Suprapubic skin (tissue), 3 donors: ENCODE measurements around the gene RFFL.

Experiments
- CTCF ChIP-seq, 2 donors: fragments of 200-600 bp in 1 of 2; fragments of 450-650 bp in 1 of 2; sonication (generic) in 1 of 2; IDR thresholded peaks; one replicate each; pipeline ENCODE4 v1.5.1; 2016 to 2019; ENCODE audit warnings: antibody characterized with exemption in 2 of 2, mild to moderate bottlenecking in 1 of 2, moderate library complexity in 1 of 2
- POLR2A ChIP-seq, 2 donors: fragments of 450-650 bp; IDR thresholded peaks; one replicate each; pipeline ENCODE4 v1.6.1; 2017; ENCODE audit warnings: antibody characterized with exemption in 2 of 2, mild to moderate bottlenecking in 2 of 2, moderate library complexity in 2 of 2

- TF ChIP-seq CTCF (IDR thresholded peaks at IDR 0.05) = no peak
- no peak for TF ChIP-seq POLR2A (IDR thresholded peaks at IDR 0.05)
These were observed 10.6 kb upstream of the RFFL start for GRCh38 chr17:35073991-35074627.
